Kidney (tissue), 14 donors: ENCODE data around the gene GRIK2. TPM values are rescaled to one million over a fixed set of nuclear protein-coding genes. Genes with fewer than 3 reads are reported as not detected.

Experiments used
- DNase-seq, 5 donors: peaks; one replicate each; pipeline ENCODE4 v3.0.0-alpha.2; 2013 to 2020
- FAIRE-seq: peaks from 2 replicates; lab custom pipeline; 2012; peaks lifted over from hg19 to GRCh38; lab: Jason Lieb, UNC
- H3K27ac ChIP-seq, 2 donors: one replicate each; pipeline ENCODE4 v1.7.0; 2013; ENCODE audit warnings: low read depth in 2 of 2, low read length in 2 of 2, inconsistent platforms in 1 of 2
- H3K27me3 ChIP-seq: one replicate; pipeline ENCODE4 v1.7.1; 2013; ENCODE audit warnings: low read length, inconsistent platforms; ENCODE audit not compliant: control insufficient read depth, insufficient read depth
- H3K36me3 ChIP-seq, 3 donors: one replicate each; pipeline versions ENCODE4 v1.7.0 to v1.7.1; 2013; ENCODE audit warnings: low read length in 3 of 3, control low read depth in 1 of 3, inconsistent platforms in 1 of 3; ENCODE audit not compliant: insufficient read depth in 3 of 3, control insufficient read depth in 2 of 3
- H3K4me1 ChIP-seq, 3 donors: one replicate each; pipeline versions ENCODE4 v1.7.0 to v1.7.1; 2013; ENCODE audit warnings: low read length in 3 of 3, inconsistent platforms in 1 of 3, low read depth in 1 of 3; ENCODE audit not compliant: control insufficient read depth in 2 of 3, insufficient read depth in 2 of 3
- H3K4me3 ChIP-seq, 3 donors: one replicate each; pipeline versions ENCODE4 v1.7.0 to v1.8.1; 2013; ENCODE audit warnings: low read length in 3 of 3, control low read depth in 1 of 3, inconsistent platforms in 1 of 3
- H3K9ac ChIP-seq, 3 donors: one replicate each; pipeline versions ENCODE4 v1.7.0 to v1.7.1; 2013; ENCODE audit warnings: low read length in 3 of 3, control low read depth in 1 of 3, inconsistent platforms in 1 of 3
- H3K9me3 ChIP-seq, 3 donors: one replicate each; pipeline versions ENCODE4 v1.7.0 to v1.7.1; 2013; ENCODE audit warnings: low read length in 3 of 3, control low read depth in 1 of 3, inconsistent platforms in 1 of 3; ENCODE audit not compliant: control insufficient read depth in 2 of 3, insufficient read depth in 1 of 3
- CTCF ChIP-seq: IDR thresholded peaks from 3 replicates; pipeline ENCODE4 v1.5.1; 2012; ENCODE audit warnings: mild to moderate bottlenecking, moderate library complexity, borderline replicate concordance; ENCODE audit not compliant: insufficient read depth; ENCODE audit errors: extremely low read depth
- intact Hi-C: fragments of 100-400 bp; cut with DNase I; formaldehyde crosslinking; loops from one replicate; pipeline ENCODE4 v1.11.1; 2022
- polyA plus RNA-seq: library from polyadenylated mRNA; stranded (reverse); fragments of 350-450 nt; fragmentation: Illumina TruSeq; extraction: RNeasy Lipid Tissue Mini Kit (QIAGEN cat#74804); gene quantifications from one replicate; pipeline ENCODE4 v1.2.3, GENCODE V29; 2014; ENCODE audit warnings: low read depth, low replicate concordance; ENCODE audit not compliant: insufficient read depth
- total RNA-seq: library from RNA; stranded (reverse); fragmentation: NEBNext Ultra II Directional; extraction: Animal tissue kit (Norgen Biotek cat#: 25700); gene quantifications from one replicate; pipeline ENCODE4 v1.2.1, GENCODE V29; 2021
- donor health status: control.
- donor health status: control.
- donor health status: control.
- donor health status: control.
- donor health status: control.
- donor health status: DM: yes; HTN: yes; CAD: no.
- donor health status: Normal renal cell carcinoma (clear cell type).

Gene GRIK2
- total and polyA plus RNA-seq, 2 donors from 2014 or later, result 0.82 to 1.4 TPM

DNA sequence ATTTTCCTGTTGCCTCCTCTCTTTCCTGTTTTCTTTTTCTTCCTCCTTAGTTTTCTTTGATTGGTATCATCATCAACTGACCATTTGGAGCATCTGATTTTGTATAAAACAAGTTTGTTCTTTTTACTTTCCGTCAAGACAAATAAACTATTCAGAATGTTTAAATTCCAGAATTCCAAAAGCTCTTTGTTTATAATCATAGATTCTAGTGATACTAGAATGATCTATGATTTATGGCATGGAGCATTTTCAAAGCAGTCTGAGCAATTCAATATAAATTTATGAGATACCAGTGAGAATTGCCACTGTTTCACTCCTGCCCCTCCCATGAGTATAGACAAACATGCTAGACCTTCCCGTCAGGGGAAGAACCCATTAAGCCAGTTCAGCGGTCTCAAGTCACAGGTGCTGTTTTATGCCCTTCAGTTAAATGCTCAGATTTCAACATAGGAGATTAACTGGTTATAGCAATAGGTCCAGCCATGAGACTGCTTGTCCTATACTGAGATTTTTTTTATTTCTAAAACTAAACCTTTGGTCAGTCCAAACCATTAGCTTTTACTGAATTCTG is 60.7 kb downstream of the GRIK2 start:
- no peak for TF ChIP-seq CTCF
- no peak overlapping the region for H3K9ac ChIP-seq

DNA sequence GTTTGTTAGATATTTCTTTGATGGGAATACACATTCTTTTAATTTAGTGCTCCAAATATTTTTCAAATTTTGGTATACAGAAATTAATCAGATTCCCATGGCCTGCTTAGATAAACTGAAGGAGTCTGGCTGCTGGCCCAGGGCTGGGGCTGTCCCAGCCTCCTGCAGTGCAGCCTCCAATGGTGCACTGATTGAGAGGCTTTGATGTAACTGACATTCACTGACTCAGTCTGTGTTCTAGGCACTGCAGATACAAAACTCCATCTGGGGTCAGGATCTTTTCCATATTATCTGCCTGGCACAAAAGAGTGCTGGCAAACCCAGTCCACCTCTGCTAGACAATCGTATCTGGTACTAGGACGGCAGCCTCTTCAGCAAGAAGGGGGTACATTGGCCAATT is 64.8 kb downstream of the GRIK2 start:
- Histone ChIP-seq H3K27ac (no peak overlapping the region), H3K4me3 (no peak overlapping the region), H3K4me1 (peaks cover 0 to 2% (median 0%) of the 10 kb centered on the region in 3 donors), H3K27me3 (no peaks in the 10 kb centered on the region), H3K9me3 (no peaks in the 10 kb centered on the region), H3K36me3 (no peaks in the 10 kb centered on the region), H3K9ac (no peak overlapping the region)
- intact Hi-C loops, result no loop called here
- TF ChIP-seq CTCF, result no peak
- DNase-seq (peak in 1 of 5 donors; percentile 36), FAIRE-seq (no peak)

More for the DNA sequence above, 60.7 kb downstream of the GRIK2 start:
- Histone ChIP-seq H3K4me3 (no peak overlapping the region), H3K9me3 (no peaks in the 10 kb centered on the region), H3K27ac (no peak overlapping the region), H3K36me3 (no peaks in the 10 kb centered on the region), H3K27me3 (no peaks in the 10 kb centered on the region), H3K4me1 (peaks cover 0 to 2% (median 0%) of the 10 kb centered on the region in 3 donors)
- FAIRE-seq, result no peak
- DNase-seq, result peak in 3 of 5 donors; percentile 15 to 54 (median 38)
- intact Hi-C loops, result no loop called here

GRCh38 chr6:101458826-101459225 is 65.3 kb downstream of the GRIK2 start:
- Histone ChIP-seq H3K36me3 (no peaks in the 10 kb centered on the region), H3K9ac (no peak overlapping the region), H3K9me3 (no peaks in the 10 kb centered on the region), H3K4me3 (no peak overlapping the region), H3K4me1 (peaks cover 0 to 2% (median 0%) of the 10 kb centered on the region in 3 donors), H3K27me3 (no peaks in the 10 kb centered on the region), H3K27ac (no peak overlapping the region)
- no peak for FAIRE-seq
- no peak for TF ChIP-seq CTCF
- DNase-seq, result peak in 1 of 5 donors; percentile 8
- intact Hi-C loops, result no loop called here

GRCh38 chr6:101462576-101462975 is 69.1 kb downstream of the GRIK2 start:
- intact Hi-C loops, result no loop called here
- H3K36me3 ChIP-seq, result no peaks in the 10 kb centered on the region
- no peaks in the 10 kb centered on the region for H3K27me3 ChIP-seq
- no peak overlapping the region for H3K9ac ChIP-seq
- no peak for TF ChIP-seq CTCF
- no peak overlapping the region for H3K4me3 ChIP-seq
- no peak for FAIRE-seq
- no peak overlapping the region for H3K27ac ChIP-seq
- H3K4me1 ChIP-seq, result no peaks in the 10 kb centered on the region
- DNase-seq, result no peak
- no peaks in the 10 kb centered on the region for H3K9me3 ChIP-seq
